Activated naive CD4-positive, alpha-beta T cell treated with anti-CD3 and anti-CD28 coated beads, Interleukin-2, amount 50 U/mL, for 16 hours (primary cell): ENCODE data around the gene CAV1.
A peak's percentile ranks its signal among the peaks of the same experiment; 100 is the strongest.

ENCODE experiments used
- DNase-seq: peaks from one replicate; pipeline ENCODE4 v3.0.0-alpha.2; 2020

CAV1 gene

DNA sequence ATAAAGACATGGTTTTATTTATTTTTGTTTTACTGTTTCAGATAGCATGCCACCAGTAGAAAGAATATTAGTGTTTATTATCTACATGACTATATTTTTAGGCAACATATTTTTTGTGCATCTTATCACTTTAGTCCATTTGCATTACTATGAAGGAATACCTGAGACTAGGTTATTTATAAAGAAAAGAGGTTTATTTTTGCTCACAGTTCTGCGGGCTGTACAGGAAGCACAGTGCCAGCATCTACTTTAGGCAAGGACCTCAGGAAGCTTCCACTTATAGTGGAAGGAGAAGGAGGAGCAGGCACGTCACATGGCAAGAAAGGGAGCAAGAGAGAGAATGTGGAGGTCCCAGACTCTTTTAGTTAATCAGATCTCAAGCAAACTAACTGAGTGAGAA is 19.6 kb upstream of the CAV1 start:
- no peak for DNase-seq

- no peak for DNase-seq
Measured at GRCh38 chr7:116505823-116506222, 19.0 kb upstream of the CAV1 start.

DNA sequence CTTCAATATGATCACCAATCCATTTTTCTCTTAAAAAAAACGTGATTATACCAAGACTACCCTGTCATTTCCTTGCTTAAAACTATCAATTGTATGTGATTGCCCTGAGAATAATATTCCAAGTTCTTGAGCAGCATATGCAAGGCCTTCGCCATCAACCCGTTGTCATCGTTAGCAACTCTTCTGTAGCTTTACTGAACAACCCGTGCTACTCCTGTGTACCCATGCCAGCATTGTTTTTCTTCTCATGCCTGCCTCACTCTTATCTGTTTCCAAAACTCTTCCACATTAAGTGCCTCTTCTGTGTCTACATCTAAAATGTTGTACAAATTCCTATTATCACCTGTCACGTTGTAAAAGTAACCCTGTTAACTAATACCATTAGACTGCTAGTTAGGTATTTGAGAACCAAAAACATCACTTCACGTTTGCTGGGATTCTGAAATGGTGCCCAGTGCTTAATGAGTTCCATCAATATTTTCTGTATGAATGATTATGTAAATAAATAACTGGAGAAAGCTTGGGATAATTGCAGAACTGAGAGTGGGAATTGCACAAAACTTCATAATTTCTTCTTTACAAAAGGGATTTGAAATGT is 14.8 kb upstream of the CAV1 start:
- no peak for DNase-seq

DNA sequence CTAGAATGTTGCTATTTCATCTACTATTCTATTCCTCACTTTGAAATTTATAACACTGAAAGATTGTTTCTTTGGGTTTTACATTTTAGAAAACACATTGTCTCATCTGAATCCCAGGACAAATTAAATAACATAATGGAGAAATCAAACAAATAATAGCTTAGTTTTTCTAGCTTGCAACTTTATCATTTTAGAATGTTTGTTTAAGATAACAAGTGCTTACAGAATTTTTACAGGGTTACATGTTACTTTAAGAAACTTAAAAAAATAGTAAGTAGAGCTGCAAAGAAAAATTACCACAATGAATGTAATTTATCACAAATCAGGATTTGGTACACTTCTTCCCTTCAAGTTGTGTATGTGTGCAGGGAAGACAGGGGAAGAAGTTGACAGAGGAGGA is 14.0 kb upstream of the CAV1 start:
- no peak for DNase-seq

- DNase-seq, result no peak
Measured at GRCh38 chr7:116511552-116512519, 13.0 kb upstream of the CAV1 start.

GRCh38 chr7:116512520-116513188 is 12.2 kb upstream of the CAV1 start:
- no peak for DNase-seq

DNA sequence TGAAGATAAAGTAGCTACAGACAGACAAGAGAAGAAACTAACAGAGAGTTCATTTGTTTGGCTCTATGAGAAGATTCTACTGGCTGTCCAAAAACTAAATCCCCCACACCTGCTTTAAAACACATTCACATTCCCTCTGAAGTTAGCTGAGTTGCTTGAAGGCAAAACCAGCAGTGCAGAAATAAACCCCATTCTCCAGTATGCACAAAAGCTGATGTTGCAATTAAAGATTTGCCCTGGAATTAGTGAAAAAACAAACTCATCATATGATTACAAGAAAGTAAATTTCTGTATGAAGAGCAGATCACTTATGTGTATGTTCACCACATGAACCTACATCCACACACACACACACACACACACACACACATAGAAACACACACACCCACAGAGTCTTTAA is 9.3 kb upstream of the CAV1 start:
- DNase-seq, result no peak

GRCh38 chr7:116516324-116516723 is 8.5 kb upstream of the CAV1 start:
- DNase-seq, result no peak

- no peak for DNase-seq
Measured at GRCh38 chr7:116517626-116518025, 7.2 kb upstream of the CAV1 start.

DNA sequence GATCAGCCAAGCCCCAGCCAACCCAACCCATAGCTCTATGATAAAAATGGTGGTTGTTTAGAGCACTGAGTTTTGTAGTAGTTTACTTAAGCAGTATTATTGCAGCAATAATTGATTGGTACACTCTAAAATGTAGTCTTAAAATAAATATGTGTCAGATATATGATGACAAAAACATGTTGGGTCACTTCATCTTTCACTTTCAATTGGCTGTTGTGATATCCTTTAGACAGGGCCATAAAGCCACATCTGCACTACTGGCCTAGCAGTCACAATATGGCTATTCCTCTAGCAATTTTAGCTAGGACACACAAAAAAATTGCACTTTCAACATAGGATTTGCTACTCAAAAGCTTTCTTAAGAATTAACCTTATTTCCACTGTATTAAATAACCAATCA is 5.9 kb upstream of the CAV1 start:
- DNase-seq, result no peak

GRCh38 chr7:116521046-116521664 is 3.7 kb upstream of the CAV1 start:
- DNase-seq, result no peak

DNA sequence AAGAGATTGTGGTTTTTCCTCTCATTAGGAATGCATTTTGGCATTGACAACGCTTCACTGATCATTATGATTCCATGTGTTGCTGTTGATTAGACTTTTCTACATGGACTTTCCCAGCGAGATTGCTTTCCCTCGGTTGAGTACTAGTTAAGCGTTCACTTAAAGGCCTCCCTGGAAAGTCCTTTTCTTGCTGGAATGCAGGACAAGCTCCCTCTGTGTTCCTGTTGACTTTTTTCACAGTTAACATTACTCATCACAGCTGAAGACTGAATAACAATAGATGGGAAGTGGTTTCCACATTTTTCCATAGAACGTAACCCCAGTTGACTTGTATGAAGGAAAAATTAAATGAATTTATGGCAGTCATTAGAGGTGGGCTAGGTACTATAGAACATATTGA is 2.6 kb upstream of the CAV1 start:
- no peak for DNase-seq

DNA sequence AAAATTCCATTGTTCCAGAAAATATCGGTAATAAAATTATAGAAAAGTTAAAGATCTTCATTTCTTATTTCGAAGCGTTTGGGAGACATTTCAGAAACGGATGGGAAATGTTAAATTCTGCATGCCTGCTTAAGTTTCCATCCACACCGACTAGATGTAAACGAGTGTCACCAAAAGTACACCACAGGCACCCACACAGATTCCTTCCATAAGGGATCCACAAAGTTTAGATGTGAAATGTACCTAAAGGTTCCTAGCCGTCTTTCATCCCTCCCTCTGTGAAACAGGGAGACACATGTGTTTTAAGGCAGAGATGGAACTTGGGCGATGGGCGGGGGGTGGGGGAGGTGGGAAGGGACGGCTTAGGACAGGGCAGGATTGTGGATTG is 621 bp upstream of the CAV1 start:
- DNase-seq, result no peak

DNA sequence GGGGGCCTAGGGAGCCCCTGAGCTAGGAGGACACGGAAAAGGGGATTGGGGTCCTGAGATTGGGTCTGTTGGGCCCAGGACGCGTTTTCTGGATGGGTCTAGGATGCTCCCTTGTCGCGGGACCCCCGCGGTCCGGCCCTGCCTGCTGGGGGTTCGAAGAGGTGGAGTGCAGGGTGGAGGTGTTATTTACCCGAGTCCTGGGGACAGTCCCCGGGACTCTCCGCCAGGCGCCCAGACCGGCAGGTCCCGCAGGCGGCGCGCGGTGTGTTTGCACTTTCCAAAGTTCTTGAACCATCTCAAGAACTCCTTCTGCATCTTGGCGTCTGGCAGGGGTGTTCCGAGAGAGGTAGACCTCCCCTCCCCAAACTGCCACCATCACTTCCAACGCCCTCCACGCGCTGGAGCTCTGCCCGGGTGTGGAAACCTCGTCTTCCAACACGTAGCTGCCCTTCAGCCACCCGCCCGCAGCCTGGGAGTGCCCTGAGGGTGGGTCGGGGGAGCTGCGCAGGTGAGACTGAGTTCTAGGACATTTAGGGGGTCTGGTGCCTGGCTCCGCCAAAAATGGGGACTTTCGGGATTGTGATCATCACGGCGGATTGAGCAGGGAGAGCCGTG is 569 bp downstream of the CAV1 start:
- peak; percentile 24 for DNase-seq

- DNase-seq, result peak; percentile 63
Measured at GRCh38 chr7:116525913-116526861, 1.4 kb downstream of the CAV1 start.

DNA sequence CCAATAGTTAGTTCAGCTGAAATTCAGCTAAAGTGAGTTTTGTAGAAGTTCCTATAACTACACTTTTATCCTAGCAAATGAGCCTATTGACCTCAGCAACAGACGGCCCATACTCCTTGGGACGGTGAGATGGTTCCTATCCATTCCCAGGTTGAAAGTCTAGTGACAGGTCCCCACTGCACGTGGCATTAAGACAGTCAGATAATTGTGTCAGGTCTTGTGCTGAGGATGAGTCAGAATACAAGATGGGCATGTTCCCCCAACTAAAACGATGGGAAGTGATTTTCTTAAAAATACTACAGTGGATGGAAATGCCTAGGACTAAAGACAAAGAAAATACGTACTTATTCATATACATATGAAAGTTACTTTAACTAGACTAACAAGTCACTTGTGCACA is 2.1 kb downstream of the CAV1 start:
- no peak for DNase-seq

GRCh38 chr7:116527521-116527920 is 2.7 kb downstream of the CAV1 start:
- no peak for DNase-seq

DNA sequence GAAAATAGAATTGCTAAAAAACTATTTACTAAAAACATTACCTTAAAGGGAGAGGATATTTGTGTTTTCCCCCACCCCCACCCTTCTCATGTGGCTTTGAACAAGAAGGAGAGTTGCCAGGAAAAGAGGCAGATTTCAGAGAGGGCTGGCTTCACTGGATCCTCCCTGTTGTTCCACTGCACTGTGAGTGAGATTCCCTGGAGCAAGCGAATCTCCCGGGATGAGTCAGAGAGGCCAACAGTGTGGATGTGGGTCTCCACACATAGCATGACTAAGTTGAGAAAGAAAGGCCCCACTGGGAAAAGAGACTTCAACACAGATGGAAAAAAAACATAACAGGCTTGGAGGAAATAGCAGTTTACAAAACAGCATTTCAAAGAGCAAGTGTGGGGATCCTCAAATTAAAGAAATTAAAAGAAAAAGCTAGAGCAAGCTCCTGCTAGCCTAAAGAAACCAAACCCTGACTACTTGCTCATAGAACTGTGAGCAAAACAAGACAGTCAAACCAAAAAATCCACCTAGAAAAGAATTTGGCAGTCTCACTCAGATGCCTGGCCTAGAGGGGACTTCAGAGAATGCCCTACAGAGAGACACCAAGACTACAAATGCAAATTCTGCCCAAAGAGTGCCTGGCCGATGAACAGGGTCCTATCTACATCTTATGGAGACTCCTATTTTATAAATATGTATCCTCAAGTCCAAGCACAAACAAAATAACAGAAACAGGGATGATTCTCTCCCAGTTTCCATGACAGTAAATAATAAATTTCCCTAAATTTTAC is 3.4 kb downstream of the CAV1 start:
- no peak for DNase-seq

- no peak for DNase-seq
Measured at GRCh38 chr7:116529250-116529649, 4.4 kb downstream of the CAV1 start.

DNA sequence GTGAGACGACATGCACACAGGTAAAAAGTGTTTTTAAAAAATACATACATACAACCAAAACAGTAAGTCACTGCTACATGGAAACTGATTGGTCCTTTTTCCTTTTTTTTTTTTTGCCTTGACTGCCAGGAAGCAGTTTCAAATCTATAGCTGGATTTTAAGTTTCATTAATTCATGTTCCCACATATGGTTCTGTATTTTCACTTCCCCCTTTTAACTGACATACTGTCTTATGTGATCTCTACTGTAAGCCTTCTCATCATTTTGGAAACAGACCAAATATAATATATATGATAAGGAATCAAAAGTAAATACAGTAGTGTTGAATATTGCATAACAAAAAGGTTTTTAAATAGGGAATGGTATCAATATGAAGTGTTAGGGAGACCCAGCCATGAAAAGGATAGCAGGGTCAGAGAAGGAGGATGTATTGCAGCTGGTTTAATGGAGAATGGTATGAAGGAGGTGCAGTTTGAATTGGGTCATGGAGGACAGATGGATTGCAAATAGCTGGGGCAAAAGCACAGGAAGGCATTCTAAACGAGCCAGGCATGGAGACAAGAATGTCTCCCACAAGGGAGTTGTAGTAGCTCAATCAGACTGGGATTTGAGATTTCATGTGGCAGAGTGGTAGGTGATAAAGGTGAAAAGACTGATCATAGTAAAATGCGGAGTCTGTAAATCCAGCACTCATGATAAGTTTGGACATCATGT is 5.4 kb downstream of the CAV1 start:
- DNase-seq, result no peak
